ENCODE results near the gene HNRNPUL2. TPM values are rescaled to one million over a fixed set of nuclear protein-coding genes. Genes with fewer than 3 reads are reported as not detected.

The HNRNPUL2 gene
- total RNA-seq, 6 donors from 2014 or later = 23.9 to 76.5 (median 46.3) TPM

- H3K27me3 ChIP-seq = peaks cover 0 to 10% (median 7%) of the 10 kb centered on the region in 4 donors
- peak in 1 of 2 donors; percentile 60 for ATAC-seq (ENCODE audit: low FRiP score in 2 of 2)
- no peak for TF ChIP-seq POLR2AphosphoS5 (IDR thresholded peaks at IDR 0.05)
- no peak for TF ChIP-seq CTCF (IDR thresholded peaks at IDR 0.05)
- TF ChIP-seq EP300 (IDR thresholded peaks at IDR 0.05) = no peak
- peak in 1 of 4 donors; percentile 11 for TF ChIP-seq POLR2A (IDR thresholded peaks at IDR 0.05)
- H3K4me3 ChIP-seq = peak overlapping the region in 3 of 4 donors; percentile 14 to 34 (median 22)
- peak in 1 of 2 donors; percentile 87 for DNase-seq
- WGBS, 2 donors = 44 to 74% methylated on average over 22 to 47 of the region's 74 CpGs
- no peaks in the 10 kb centered on the region for H3K9me3 ChIP-seq
- H3K36me3 ChIP-seq = peaks cover 3 to 32% (median 28%) of the 10 kb centered on the region in 4 donors
- H3K27ac ChIP-seq = peak overlapping the region in 2 of 4 donors; percentile 3 to 17
- H3K4me1 ChIP-seq = peaks cover 0 to 10% (median 4%) of the 10 kb centered on the region in 4 donors
Measured at GRCh38 chr11:62687508-62688396, 39.5 kb downstream of the HNRNPUL2 start.

- 88 to 93% methylated on average over 7 of the region's 7 CpGs for WGBS, 2 donors
- Histone ChIP-seq H3K4me3 (no peak overlapping the region), H3K27me3 (peaks cover 0 to 3% (median 1%) of the 10 kb centered on the region in 4 donors), H3K4me1 (peaks cover 15 to 34% (median 22%) of the 10 kb centered on the region in 4 donors), H3K27ac (no peak overlapping the region), H3K9me3 (no peaks in the 10 kb centered on the region), H3K36me3 (peaks cover 0 to 4% (median under 1%) of the 10 kb centered on the region in 4 donors)
- ATAC-seq (ENCODE audit: low FRiP score in 2 of 2) (no peak), DNase-seq (no peak)
- TF ChIP-seq POLR2AphosphoS5 (IDR thresholded peaks at IDR 0.05) = no peak
- no peak for TF ChIP-seq POLR2A (IDR thresholded peaks at IDR 0.05)
- TF ChIP-seq CTCF (IDR thresholded peaks at IDR 0.05) = no peak
- no peak for TF ChIP-seq EP300 (IDR thresholded peaks at IDR 0.05)
Measured at GRCh38 chr11:62682518-62682917, 44.7 kb downstream of the HNRNPUL2 start.

GRCh38 chr11:62680825-62681240 lies 46.4 kb downstream of the HNRNPUL2 start:
- TF ChIP-seq CTCF (IDR thresholded peaks at IDR 0.05) = peak; percentile 38 to 60 (median 46)
- no peak for TF ChIP-seq EP300 (IDR thresholded peaks at IDR 0.05)
- 32 to 44% methylated on average over 2 to 4 of the region's 4 CpGs for WGBS, 2 donors
- Histone ChIP-seq H3K36me3 (peaks cover 0 to 21% (median 12%) of the 10 kb centered on the region in 4 donors), H3K4me3 (no peak overlapping the region), H3K27me3 (no peaks in the 10 kb centered on the region), H3K4me1 (peaks cover 15 to 43% (median 24%) of the 10 kb centered on the region in 4 donors), H3K27ac (peak overlapping the region in 2 of 4 donors; percentile 25 to 48), H3K9me3 (no peaks in the 10 kb centered on the region)
- DNase-seq = peak in 1 of 2 donors; percentile 53
- ATAC-seq (ENCODE audit: low FRiP score in 2 of 2) = peak; percentile 81 to 82

- peak within 1 kb of the TSS; percentile 79 to 95 (median 88) for H3K4me3 ChIP-seq
- H3K9me3 ChIP-seq = no peaks in the 10 kb centered on the region
- ATAC-seq (ENCODE audit: low FRiP score in 2 of 2) (peak; percentile 93 to 96), DNase-seq (peak; percentile 89 to 92)
- WGBS, 2 donors = 8 to 21% methylated on average over 19 to 52 of the region's 55 CpGs
- TF ChIP-seq CTCF (IDR thresholded peaks at IDR 0.05) = peak in 1 of 6 experiments; percentile 12
- TF ChIP-seq EP300 (IDR thresholded peaks at IDR 0.05) = peak in 2 of 4 donors; percentile 12 to 64
- TF ChIP-seq POLR2A (IDR thresholded peaks at IDR 0.05) = peak in 3 of 4 donors; percentile 56 to 85 (median 57)
- TF ChIP-seq POLR2AphosphoS5 (IDR thresholded peaks at IDR 0.05) = peak; percentile 94 to 97
- peak within 1 kb of the TSS; percentile 88 to 96 (median 92) for H3K27ac ChIP-seq
- H3K4me1 ChIP-seq = peaks cover 15 to 43% (median 24%) of the 10 kb centered on the region in 4 donors
- H3K27me3 ChIP-seq = no peaks in the 10 kb centered on the region
- peaks cover 2 to 35% (median 15%) of the 10 kb centered on the region in 4 donors for H3K36me3 ChIP-seq
Measured at GRCh38 chr11:62678770-62679696, 48.2 kb downstream of the HNRNPUL2 start, which contains the start of gene UBXN1. UBXN1 (minus strand) TSS chr11:62679073; CDS start chr11:62678923, 150 bp downstream.
